Raji (cell line): ENCODE results near the gene ONECUT2.

Experiments used
- POLR2A ChIP-seq: IDR thresholded peaks from 2 replicates; pipeline ENCODE4 v1.6.1; 2011; ENCODE audit warnings: low read depth, low read length, control low read depth; ENCODE audit not compliant: insufficient read depth

Gene ONECUT2

GRCh38 chr18:57466745-57467409 is 31.7 kb downstream of the ONECUT2 start:
- no peak for TF ChIP-seq POLR2A

GRCh38 chr18:57469884-57470283 is 34.7 kb downstream of the ONECUT2 start:
- no peak for TF ChIP-seq POLR2A

- TF ChIP-seq POLR2A: no peak
Measured at GRCh38 chr18:57475408-57475807, 40.2 kb downstream of the ONECUT2 start.

GRCh38 chr18:57475903-57476302 is 40.7 kb downstream of the ONECUT2 start:
- TF ChIP-seq POLR2A: no peak

- no peak for TF ChIP-seq POLR2A
Measured at GRCh38 chr18:57480733-57481132, 45.6 kb downstream of the ONECUT2 start.

- no peak for TF ChIP-seq POLR2A
Measured at GRCh38 chr18:57497372-57498294, 62.5 kb downstream of the ONECUT2 start.

- TF ChIP-seq POLR2A: no peak
Measured at GRCh38 chr18:57498682-57499256, 63.6 kb downstream of the ONECUT2 start.

- no peak for TF ChIP-seq POLR2A
Measured at GRCh38 chr18:57502624-57503023, 67.5 kb downstream of the ONECUT2 start.

- TF ChIP-seq POLR2A: no peak
Measured at GRCh38 chr18:57505231-57505630, 70.1 kb downstream of the ONECUT2 start.

GRCh38 chr18:57516056-57516455 is 80.9 kb downstream of the ONECUT2 start:
- no peak for TF ChIP-seq POLR2A

- no peak for TF ChIP-seq POLR2A
Measured at GRCh38 chr18:57518533-57518932, 83.4 kb downstream of the ONECUT2 start.

GRCh38 chr18:57519668-57520424 is 84.7 kb downstream of the ONECUT2 start:
- no peak for TF ChIP-seq POLR2A

- TF ChIP-seq POLR2A: no peak
Measured at GRCh38 chr18:57523171-57523956, 88.2 kb downstream of the ONECUT2 start.

- TF ChIP-seq POLR2A: no peak
Measured at GRCh38 chr18:57527556-57528229, 92.5 kb downstream of the ONECUT2 start.

- no peak for TF ChIP-seq POLR2A
Measured at GRCh38 chr18:57529151-57529550, 94.0 kb downstream of the ONECUT2 start.
